ENCODE measurements around the gene OR1E1.

- TF ChIP-seq LEF1 (IDR thresholded peaks at IDR 0.05; ENCODE audit: borderline replicate concordance) (no peak), ZNF384 (IDR thresholded peaks at IDR 0.05) (no peak), PKNOX1 (IDR thresholded peaks at IDR 0.05) (no peak), BHLHE40 (IDR thresholded peaks at IDR 0.05; ENCODE audit: borderline replicate concordance) (no peak), NFRKB (IDR thresholded peaks at IDR 0.05) (no peak), TARDBP (IDR thresholded peaks at IDR 0.05) (no peak), FOXM1 (IDR thresholded peaks at IDR 0.05; ENCODE audit: borderline replicate concordance) (no peak), ELF4 (IDR thresholded peaks at IDR 0.05) (no peak), SP1 (IDR thresholded peaks at IDR 0.05) (no peak), FOXA1 (IDR thresholded peaks at IDR 0.05) (no peak), SUZ12 (IDR thresholded peaks at IDR 0.05) (no peak), FOXK2 (IDR thresholded peaks at IDR 0.05) (no peak), HDGF (IDR thresholded peaks at IDR 0.05; ENCODE audit: borderline replicate concordance) (no peak), L3MBTL2 (conservative IDR thresholded peaks at IDR 0.05) (no peak)
Observed at GRCh38 chr17:3447625-3448024, 49.4 kb upstream of the OR1E1 start.

Data from HEK293T (cell line).